DOHH2 (cell line): ENCODE results near the gene KIF6.
A peak's percentile ranks its signal among the peaks of the same experiment; 100 is the strongest.

Experiments
- H3F3A ChIP-seq: fragments of 200-600 bp; sonication (generic), shearing (Covaris generic); 2 replicates; pipeline ENCODE4 v1.6.0; 2016; ENCODE audit warnings: antibody characterized with exemption, mild to moderate bottlenecking; ENCODE audit not compliant: control insufficient read depth, insufficient read depth
- H3K27ac ChIP-seq: fragments of 200-600 bp; sonication (generic); 2 replicates; pipeline ENCODE4 v1.5.1; 2014; ENCODE audit warnings: low read depth, mild to moderate bottlenecking, low read length, moderate library complexity
- H3K27me3 ChIP-seq: fragments of 200-600 bp; sonication (generic); 2 replicates; pipeline ENCODE4 v1.6.1; 2014; ENCODE audit warnings: mild to moderate bottlenecking, low read length, mixed read lengths; ENCODE audit not compliant: control insufficient read depth
- H3K36me3 ChIP-seq: fragments of 200-600 bp; sonication (generic); 2 replicates; pipeline ENCODE4 v1.6.1; 2014; ENCODE audit warnings: mild to moderate bottlenecking, low read length, moderate library complexity, mixed read lengths; ENCODE audit not compliant: control insufficient read depth
- H3K4me1 ChIP-seq: fragments of 200-600 bp; sonication (generic); 2 replicates; pipeline ENCODE4 v1.6.1; 2014; ENCODE audit warnings: mild to moderate bottlenecking, low read length, mixed read lengths; ENCODE audit not compliant: control insufficient read depth
- H3K4me2 ChIP-seq: fragments of 200-600 bp; sonication (generic); 2 replicates; pipeline ENCODE4 v1.6.0; 2014; ENCODE audit warnings: mild to moderate bottlenecking, low read length, moderate library complexity
- H3K4me3 ChIP-seq: fragments of 200-600 bp; sonication (generic); 2 replicates; pipeline ENCODE4 v1.5.1; 2014; ENCODE audit warnings: mild to moderate bottlenecking, low read length, mixed read lengths
- H3K79me2 ChIP-seq: fragments of 200-600 bp; sonication (generic); 2 replicates; pipeline ENCODE4 v1.6.1; 2014; ENCODE audit warnings: mild to moderate bottlenecking, low read length, mixed read lengths; ENCODE audit not compliant: control insufficient read depth
- H3K9me2 ChIP-seq: fragments of 200-600 bp; sonication (generic); replicated peaks from 2 replicates; pipeline ENCODE4 v1.6.1; 2014; ENCODE audit warnings: mild to moderate bottlenecking, low read length, mixed read lengths; ENCODE audit not compliant: control insufficient read depth
- H3K9me3 ChIP-seq: fragments of 200-600 bp; sonication (generic); 2 replicates; pipeline ENCODE4 v1.6.1; 2014; ENCODE audit warnings: antibody characterized with exemption, low read length, mixed read lengths; ENCODE audit not compliant: control insufficient read depth, insufficient read depth
- H4K20me1 ChIP-seq: fragments of 200-600 bp; sonication (generic); 2 replicates; pipeline ENCODE4 v1.6.0; 2014; ENCODE audit warnings: low read depth, mild to moderate bottlenecking, antibody characterized with exemption, low read length, moderate library complexity; ENCODE audit not compliant: control insufficient read depth, insufficient read depth
- CTCF ChIP-seq: fragments of 200-600 bp; sonication (generic); IDR thresholded peaks from one replicate; pipeline ENCODE4 v1.5.1; 2014; ENCODE audit warnings: antibody characterized with exemption, mild to moderate bottlenecking, low read depth, low read length; ENCODE audit not compliant: poor library complexity, severe bottlenecking
- EZH2phosphoT487 ChIP-seq: fragments of 200-600 bp; sonication (generic); IDR thresholded peaks from 2 replicates; pipeline ENCODE4 v1.6.1; 2017; ENCODE audit warnings: borderline replicate concordance, mild to moderate bottlenecking, antibody characterized with exemption, low read length, moderate library complexity, mixed read lengths

Gene KIF6

GRCh38 chr6:39451831-39452230 is 273.4 kb downstream of the KIF6 start:
- no peaks in the 10 kb centered on the region for H3K4me1 ChIP-seq
- H3K27me3 ChIP-seq: no peaks in the 10 kb centered on the region
- H3F3A ChIP-seq: no peaks in the 10 kb centered on the region
- no peaks in the 10 kb centered on the region for H4K20me1 ChIP-seq
- H3K36me3 ChIP-seq: no peaks in the 10 kb centered on the region
- H3K79me2 ChIP-seq: no peaks in the 10 kb centered on the region
- TF ChIP-seq CTCF: peak; percentile 67
- TF ChIP-seq EZH2phosphoT487: no peak
- H3K4me2 ChIP-seq: no peak overlapping the region
- no peak overlapping the region for H3K4me3 ChIP-seq
- no peaks in the 10 kb centered on the region for H3K9me2 ChIP-seq
- H3K27ac ChIP-seq: no peak overlapping the region
- no peaks in the 10 kb centered on the region for H3K9me3 ChIP-seq

DNA sequence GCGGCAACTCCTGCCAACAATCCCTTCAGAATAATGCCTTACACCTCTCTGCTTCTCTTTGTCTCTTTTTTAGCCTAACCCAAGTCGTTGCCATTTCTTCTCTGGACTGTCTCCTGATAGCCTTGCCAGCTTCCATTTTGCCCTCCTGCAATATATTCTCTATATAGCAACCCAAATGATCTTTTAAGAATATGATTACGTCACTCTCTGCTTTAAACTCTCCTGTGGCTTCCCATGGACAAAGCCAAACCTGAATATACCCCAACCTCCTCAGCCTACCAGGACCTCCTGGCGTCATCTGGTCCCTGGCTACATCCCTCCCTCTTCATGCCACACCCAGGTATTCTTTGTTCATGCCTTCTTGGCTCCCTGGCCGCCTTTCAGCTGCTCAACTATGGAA is 276.2 kb downstream of the KIF6 start:
- TF ChIP-seq CTCF (no peak), EZH2phosphoT487 (no peak)
- no peaks in the 10 kb centered on the region for H3K79me2 ChIP-seq
- H4K20me1 ChIP-seq: no peaks in the 10 kb centered on the region
- no peak overlapping the region for H3K4me2 ChIP-seq
- no peak overlapping the region for H3K27ac ChIP-seq
- no peaks in the 10 kb centered on the region for H3K9me2 ChIP-seq
- H3K36me3 ChIP-seq: no peaks in the 10 kb centered on the region
- no peaks in the 10 kb centered on the region for H3K9me3 ChIP-seq
- H3K27me3 ChIP-seq: no peaks in the 10 kb centered on the region
- H3K4me1 ChIP-seq: no peaks in the 10 kb centered on the region
- H3K4me3 ChIP-seq: no peak overlapping the region
- no peaks in the 10 kb centered on the region for H3F3A ChIP-seq

DNA sequence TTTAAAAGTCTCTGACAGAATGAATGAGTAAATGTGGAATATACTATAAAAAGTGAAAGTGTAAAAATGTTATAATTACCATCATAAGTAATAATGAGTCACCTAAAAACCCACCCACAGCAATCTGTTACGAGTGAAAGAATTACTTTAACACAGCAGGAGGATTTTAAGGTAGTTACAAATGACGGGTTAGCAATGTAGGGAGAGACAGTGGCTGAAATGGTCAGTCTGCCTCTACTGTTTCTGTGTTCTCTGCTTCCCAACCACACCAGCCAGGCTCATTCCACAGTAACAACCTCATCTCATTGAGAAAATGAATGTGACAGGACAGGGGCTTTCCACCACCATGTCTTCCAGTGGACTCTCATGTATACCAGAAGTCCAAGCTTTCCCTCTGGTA is 278.3 kb downstream of the KIF6 start:
- no peak overlapping the region for H3K4me2 ChIP-seq
- no peak overlapping the region for H3K4me3 ChIP-seq
- no peaks in the 10 kb centered on the region for H3K9me3 ChIP-seq
- TF ChIP-seq CTCF: no peak
- no peak for TF ChIP-seq EZH2phosphoT487
- no peaks in the 10 kb centered on the region for H4K20me1 ChIP-seq
- H3K27ac ChIP-seq: no peak overlapping the region
- H3K27me3 ChIP-seq: no peaks in the 10 kb centered on the region
- no peaks in the 10 kb centered on the region for H3F3A ChIP-seq
- H3K79me2 ChIP-seq: no peaks in the 10 kb centered on the region
- no peaks in the 10 kb centered on the region for H3K4me1 ChIP-seq
- no peaks in the 10 kb centered on the region for H3K36me3 ChIP-seq
- no peaks in the 10 kb centered on the region for H3K9me2 ChIP-seq

- no peaks in the 10 kb centered on the region for H4K20me1 ChIP-seq
- H3K36me3 ChIP-seq: no peaks in the 10 kb centered on the region
- H3K4me1 ChIP-seq: no peaks in the 10 kb centered on the region
- H3K9me2 ChIP-seq: no peaks in the 10 kb centered on the region
- no peaks in the 10 kb centered on the region for H3F3A ChIP-seq
- no peaks in the 10 kb centered on the region for H3K79me2 ChIP-seq
- no peaks in the 10 kb centered on the region for H3K27me3 ChIP-seq
- H3K4me3 ChIP-seq: no peak overlapping the region
- no peak for TF ChIP-seq EZH2phosphoT487
- TF ChIP-seq CTCF: no peak
- H3K27ac ChIP-seq: no peak overlapping the region
- H3K4me2 ChIP-seq: no peak overlapping the region
- H3K9me3 ChIP-seq: no peaks in the 10 kb centered on the region
Observed at GRCh38 chr6:39445667-39446066, 279.5 kb downstream of the KIF6 start.
